NB4 (cell line): Measurements from ENCODE around the gene ANKRD13D.

Source experiments
- POLR2A ChIP-seq: IDR thresholded peaks from 2 replicates; pipeline ENCODE4 v1.6.1; 2011; ENCODE audit warnings: mild to moderate bottlenecking; ENCODE audit not compliant: insufficient read length; ENCODE audit errors: extremely low read depth
- TF ChIP-seq, protein P1 (sequence below): IDR thresholded peaks from one replicate; pipeline ENCODE4 v1.5.1; 2012; ENCODE audit warnings: low read depth, low read length

GRCh38 chr11:67292671-67293070 lies 3.6 kb downstream of the ANKRD13D start:
- TF ChIP-seq POLR2A, result no peak
- TF ChIP-seq, protein P1, sequence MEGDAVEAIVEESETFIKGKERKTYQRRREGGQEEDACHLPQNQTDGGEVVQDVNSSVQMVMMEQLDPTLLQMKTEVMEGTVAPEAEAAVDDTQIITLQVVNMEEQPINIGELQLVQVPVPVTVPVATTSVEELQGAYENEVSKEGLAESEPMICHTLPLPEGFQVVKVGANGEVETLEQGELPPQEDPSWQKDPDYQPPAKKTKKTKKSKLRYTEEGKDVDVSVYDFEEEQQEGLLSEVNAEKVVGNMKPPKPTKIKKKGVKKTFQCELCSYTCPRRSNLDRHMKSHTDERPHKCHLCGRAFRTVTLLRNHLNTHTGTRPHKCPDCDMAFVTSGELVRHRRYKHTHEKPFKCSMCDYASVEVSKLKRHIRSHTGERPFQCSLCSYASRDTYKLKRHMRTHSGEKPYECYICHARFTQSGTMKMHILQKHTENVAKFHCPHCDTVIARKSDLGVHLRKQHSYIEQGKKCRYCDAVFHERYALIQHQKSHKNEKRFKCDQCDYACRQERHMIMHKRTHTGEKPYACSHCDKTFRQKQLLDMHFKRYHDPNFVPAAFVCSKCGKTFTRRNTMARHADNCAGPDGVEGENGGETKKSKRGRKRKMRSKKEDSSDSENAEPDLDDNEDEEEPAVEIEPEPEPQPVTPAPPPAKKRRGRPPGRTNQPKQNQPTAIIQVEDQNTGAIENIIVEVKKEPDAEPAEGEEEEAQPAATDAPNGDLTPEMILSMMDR, result no peak
